CD4-positive, alpha-beta T cell treated with Interleukin-10 for 1 hour (primary cell): ENCODE data around the gene SRD5A1.
A peak's percentile ranks its signal among the peaks of the same experiment; 100 is the strongest.

Experiments
- DNase-seq: peaks from one replicate; pipeline ENCODE4 v3.0.0-alpha.2; 2020

Gene SRD5A1

GRCh38 chr5:6632888-6633468, at the start of gene SRD5A1, which contains the start of gene NSUN2:
TSS of gene SRD5A1 (plus strand) at chr5:6633440. CDS start at chr5:6633577, 137 bp downstream.
TSS of gene NSUN2 (minus strand) at chr5:6633044. CDS start at chr5:6632979, 65 bp downstream.
- DNase-seq = peak; percentile 91

GRCh38 chr5:6584101-6584645, 49.1 kb upstream of the SRD5A1 start:
- DNase-seq = no peak

GRCh38 chr5:6584727-6585126, 48.5 kb upstream of the SRD5A1 start:
- DNase-seq = no peak

GRCh38 chr5:6585168-6585567, 48.1 kb upstream of the SRD5A1 start:
- no peak for DNase-seq

- DNase-seq = no peak
Observed at GRCh38 chr5:6585939-6586646, 47.1 kb upstream of the SRD5A1 start.

- DNase-seq = no peak
Observed at GRCh38 chr5:6586647-6587042, 46.6 kb upstream of the SRD5A1 start.

GRCh38 chr5:6587171-6587570, 46.1 kb upstream of the SRD5A1 start:
- DNase-seq = no peak

- no peak for DNase-seq
Observed at GRCh38 chr5:6590581-6590980, 42.7 kb upstream of the SRD5A1 start.

GRCh38 chr5:6591671-6592288, 41.5 kb upstream of the SRD5A1 start:
- DNase-seq = no peak

GRCh38 chr5:6592601-6593000, 40.6 kb upstream of the SRD5A1 start:
- DNase-seq = no peak

- DNase-seq = no peak
Observed at GRCh38 chr5:6593148-6594016, 39.9 kb upstream of the SRD5A1 start.

GRCh38 chr5:6594066-6594465, 39.2 kb upstream of the SRD5A1 start:
- no peak for DNase-seq

- DNase-seq = no peak
Observed at GRCh38 chr5:6595405-6595804, 37.8 kb upstream of the SRD5A1 start.

- DNase-seq = no peak
Observed at GRCh38 chr5:6596388-6596787, 36.9 kb upstream of the SRD5A1 start.

GRCh38 chr5:6597557-6597956, 35.7 kb upstream of the SRD5A1 start:
- no peak for DNase-seq

- DNase-seq = no peak
Observed at GRCh38 chr5:6598351-6598900, 34.8 kb upstream of the SRD5A1 start.

GRCh38 chr5:6599739-6600138, 33.5 kb upstream of the SRD5A1 start:
- no peak for DNase-seq

GRCh38 chr5:6601271-6601670, 32.0 kb upstream of the SRD5A1 start:
- no peak for DNase-seq

- no peak for DNase-seq
Observed at GRCh38 chr5:6601816-6602215, 31.4 kb upstream of the SRD5A1 start.

GRCh38 chr5:6602441-6602840, 30.8 kb upstream of the SRD5A1 start:
- no peak for DNase-seq

GRCh38 chr5:6603643-6604042, 29.6 kb upstream of the SRD5A1 start:
- DNase-seq = no peak

GRCh38 chr5:6604341-6604740, 28.9 kb upstream of the SRD5A1 start:
- no peak for DNase-seq

GRCh38 chr5:6604946-6605345, 28.3 kb upstream of the SRD5A1 start:
- DNase-seq = no peak
